TTC549 (cell line): Measurements from ENCODE around the gene TMEM156.

Experiments
- FAIRE-seq: peaks from 2 replicates; lab custom pipeline; 2012; peaks lifted over from hg19 to GRCh38; lab: Jason Lieb, UNC

TMEM156 gene

GRCh38 chr4:39032218-39033085 is at the start of gene TMEM156:
Gene TMEM156, minus strand, starts transcription at chr4:39032409. Its CDS starts 96 bp downstream, at chr4:39032313.
- FAIRE-seq = no peak

GRCh38 chr4:39078829-39079228 is 46.6 kb upstream of the TMEM156 start:
- no peak for FAIRE-seq

- FAIRE-seq = no peak
These were observed 36.7 kb upstream of the TMEM156 start for GRCh38 chr4:39068907-39069306.

- no peak for FAIRE-seq
These were observed 35.2 kb upstream of the TMEM156 start for GRCh38 chr4:39067451-39067850.

GRCh38 chr4:39067031-39067430 is 34.8 kb upstream of the TMEM156 start:
- no peak for FAIRE-seq

GRCh38 chr4:39066371-39066770 is 34.2 kb upstream of the TMEM156 start:
- FAIRE-seq = no peak

- no peak for FAIRE-seq
These were observed 31.2 kb upstream of the TMEM156 start for GRCh38 chr4:39063430-39063829.

GRCh38 chr4:39062770-39063097 is 30.5 kb upstream of the TMEM156 start:
- FAIRE-seq = no peak

GRCh38 chr4:39062094-39062769 is 30.0 kb upstream of the TMEM156 start, which contains the start of gene KLHL5:
Gene KLHL5, plus strand, starts transcription at chr4:39062232. Its CDS starts 421 bp downstream, at chr4:39062653.
- no peak for FAIRE-seq

GRCh38 chr4:39061457-39061856 is 29.2 kb upstream of the TMEM156 start:
- FAIRE-seq = no peak

- FAIRE-seq = no peak
These were observed 23.8 kb upstream of the TMEM156 start for GRCh38 chr4:39056023-39056422.

GRCh38 chr4:39054497-39054896 is 22.3 kb upstream of the TMEM156 start:
- FAIRE-seq = no peak

GRCh38 chr4:39053983-39054382 is 21.8 kb upstream of the TMEM156 start:
- no peak for FAIRE-seq

GRCh38 chr4:39051492-39051891 is 19.3 kb upstream of the TMEM156 start:
- FAIRE-seq = no peak

GRCh38 chr4:39050590-39050989 is 18.4 kb upstream of the TMEM156 start:
- no peak for FAIRE-seq

- no peak for FAIRE-seq
These were observed 16.1 kb upstream of the TMEM156 start for GRCh38 chr4:39048311-39048710.

GRCh38 chr4:39047681-39048080 is 15.5 kb upstream of the TMEM156 start:
- FAIRE-seq = no peak

GRCh38 chr4:39046249-39046648 is 14.0 kb upstream of the TMEM156 start:
- no peak for FAIRE-seq

GRCh38 chr4:39045827-39046221 is 13.6 kb upstream of the TMEM156 start:
- no peak for FAIRE-seq

GRCh38 chr4:39044956-39045826 is 13.0 kb upstream of the TMEM156 start:
- FAIRE-seq = no peak

- no peak for FAIRE-seq
These were observed 12.3 kb upstream of the TMEM156 start for GRCh38 chr4:39044364-39044955.

- FAIRE-seq = no peak
These were observed 11.7 kb upstream of the TMEM156 start for GRCh38 chr4:39043861-39044363.
